HG02678 (cell line): Measurements from ENCODE around the gene TAS2R14.

Experiments
- ATAC-seq: cut with Tn5 transposase; IDR thresholded peaks from one replicate; pipeline ENCODE4 v1.9.1; 2021; ENCODE audit warnings: mild to moderate bottlenecking, moderate library complexity; ENCODE audit not compliant: unreplicated experiment

TAS2R14 gene

DNA sequence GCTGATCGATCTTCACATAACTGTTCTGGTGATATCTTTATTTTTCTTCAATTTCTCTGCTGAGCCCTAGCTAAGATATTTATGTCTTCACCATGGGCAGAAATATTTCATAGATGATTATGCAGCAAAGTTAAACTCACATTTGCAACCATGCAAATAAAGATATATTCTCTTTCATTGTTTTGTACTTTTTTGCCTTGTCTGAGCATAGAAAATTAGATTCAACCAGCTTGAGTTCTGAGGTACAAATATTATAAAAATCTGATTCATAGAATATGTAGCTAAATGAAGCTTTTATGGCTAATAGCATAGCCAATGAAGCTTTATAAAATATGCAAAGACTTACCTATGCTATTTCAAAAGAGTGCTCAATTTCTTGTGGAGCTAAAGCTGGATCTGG is 29.6 kb downstream of the TAS2R14 start, which contains the start of gene TAS2R13:
Gene TAS2R13 (minus strand): TSS at position 101 of the 400 bp plus-strand sequence. CDS start 264 bp downstream, outside the sequence.
- no peak for ATAC-seq

DNA sequence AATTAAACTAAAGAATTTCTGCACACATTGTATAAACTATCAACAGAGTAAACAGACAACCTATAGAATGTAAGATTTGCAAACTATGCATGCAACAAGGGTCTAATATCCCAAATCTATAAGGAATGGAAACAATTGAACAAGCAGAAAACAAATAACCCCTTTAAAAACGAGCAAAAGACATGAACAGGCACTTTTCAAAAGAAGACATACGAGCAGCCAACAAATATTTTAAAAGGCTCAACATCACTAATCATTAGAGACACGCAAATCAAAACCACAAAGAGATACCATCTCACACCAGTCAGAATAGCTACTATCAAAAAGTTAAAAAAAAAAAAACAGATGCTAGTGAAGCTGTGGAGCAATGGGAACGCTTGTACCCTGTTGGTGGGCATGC is 34.4 kb downstream of the TAS2R14 start:
- ATAC-seq = no peak

DNA sequence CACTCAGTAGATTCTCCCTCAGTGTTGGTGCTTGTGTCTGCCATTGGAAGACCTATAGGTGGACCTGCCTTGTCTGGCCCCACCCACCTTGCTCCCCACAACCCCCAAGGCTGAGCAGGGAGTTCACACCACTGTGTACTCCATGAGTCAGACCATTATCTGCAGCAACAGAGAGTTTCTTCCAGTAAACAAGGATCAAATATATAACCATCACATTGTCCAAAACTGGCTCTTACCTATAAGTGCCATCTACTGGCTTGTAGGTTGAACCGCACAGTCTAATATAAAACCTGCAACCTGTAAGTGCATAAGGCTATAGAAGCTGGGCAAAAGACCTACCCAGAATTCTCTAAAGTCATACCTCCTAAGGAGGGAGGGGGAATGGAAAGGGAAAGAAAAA is 37.6 kb downstream of the TAS2R14 start:
- no peak for ATAC-seq

DNA sequence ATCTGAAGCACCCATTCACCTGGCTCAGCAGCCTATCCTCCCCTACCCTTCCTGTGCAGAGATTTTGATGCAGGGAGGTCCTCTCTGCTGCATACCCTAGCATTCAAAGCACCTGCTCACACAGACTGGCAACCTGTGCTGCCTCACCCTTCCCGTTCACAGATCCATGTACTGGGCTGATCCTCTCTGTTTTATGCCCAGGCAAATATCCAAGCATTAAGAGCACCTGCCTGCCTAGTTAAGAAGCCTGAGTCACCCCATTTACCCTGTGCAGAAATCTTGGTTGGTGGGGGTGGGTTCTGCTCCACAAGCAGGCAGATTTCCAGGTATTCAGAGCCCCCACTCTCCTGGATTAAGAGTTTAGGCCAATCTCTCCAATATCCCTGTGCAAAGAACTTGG is 38.1 kb downstream of the TAS2R14 start:
- ATAC-seq = no peak

DNA sequence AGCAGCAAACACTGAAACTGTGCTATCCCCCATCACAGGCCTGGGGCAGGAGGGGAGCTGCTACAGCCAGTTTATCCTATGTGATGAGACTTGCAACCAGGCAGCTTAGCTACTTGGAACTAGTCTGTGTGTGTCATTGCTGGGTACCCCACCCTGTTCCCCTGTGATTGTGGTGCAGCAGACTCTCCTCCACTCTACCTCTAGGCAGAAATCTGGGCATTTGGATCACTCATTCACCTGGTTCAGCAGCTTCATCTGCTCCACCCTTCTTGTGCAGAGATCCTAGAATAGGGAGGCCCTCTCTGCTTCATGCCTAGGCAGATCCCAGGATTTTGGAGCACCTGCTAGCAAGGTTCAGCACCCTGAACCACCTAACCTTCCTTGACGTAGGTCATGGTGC is 38.5 kb downstream of the TAS2R14 start:
- no peak for ATAC-seq

DNA sequence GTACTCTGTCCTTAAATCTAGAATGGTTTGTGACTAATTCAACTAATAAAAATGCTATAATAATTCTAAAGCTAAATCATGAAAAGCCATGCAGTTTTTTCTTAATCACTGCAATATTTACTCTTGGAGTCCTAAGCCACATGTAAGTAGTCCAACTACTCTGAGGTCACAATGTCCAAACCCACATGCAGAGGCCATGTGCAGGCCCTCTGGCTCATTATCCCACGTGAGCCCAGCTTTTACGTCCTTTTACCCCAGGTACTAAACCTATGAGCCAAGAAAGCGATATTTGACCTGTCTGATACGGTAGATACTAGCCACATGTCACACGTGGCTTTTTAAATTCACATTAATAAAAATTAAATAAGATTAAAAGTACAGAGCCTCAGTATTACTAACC is 42.2 kb downstream of the TAS2R14 start:
- no peak for ATAC-seq

DNA sequence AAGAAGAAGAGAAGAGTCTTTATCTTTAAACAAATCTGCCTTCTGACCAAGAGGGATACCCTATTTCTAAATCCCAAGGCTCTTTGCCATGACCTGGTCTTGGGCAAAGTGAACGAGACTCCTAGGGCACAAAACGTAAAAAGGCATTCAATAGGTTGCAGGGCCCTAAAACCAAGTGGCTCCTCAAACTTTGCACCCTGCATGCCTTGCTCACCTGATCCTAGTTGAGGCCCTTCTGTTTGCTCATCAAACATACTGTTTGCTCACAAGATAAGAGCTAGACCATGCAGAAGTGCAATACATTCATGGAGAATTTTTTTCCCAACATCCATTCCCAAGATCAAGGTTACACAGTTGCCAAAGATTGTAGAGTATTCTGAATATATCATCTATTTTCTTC is 47.1 kb downstream of the TAS2R14 start:
- ATAC-seq = no peak

DNA sequence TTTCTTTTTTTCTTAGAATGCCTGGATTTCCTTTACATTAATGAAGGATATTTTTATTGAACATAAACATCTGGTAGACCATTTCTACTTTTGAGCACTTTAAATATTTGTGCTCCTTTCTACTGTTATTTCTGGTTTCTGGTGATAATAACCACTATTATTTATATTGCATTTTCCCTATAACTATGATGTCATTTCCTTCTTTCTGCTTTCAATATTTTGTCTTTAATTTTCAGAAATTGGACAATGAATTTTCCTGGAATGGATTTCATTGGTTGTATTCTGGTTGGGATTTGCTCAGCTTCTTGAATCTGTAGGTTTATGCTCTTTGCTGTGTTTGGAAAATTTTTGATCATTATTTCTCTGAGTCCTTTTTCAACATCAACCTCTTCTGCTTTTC is 49.8 kb downstream of the TAS2R14 start:
- no peak for ATAC-seq
